Muscle layer of colon (tissue), 2 donors: ENCODE results near the gene TBC1D22A.

ENCODE experiments used
- H3K27ac ChIP-seq: one replicate; pipeline ENCODE4 v1.7.0; 2013; ENCODE audit warnings: low read depth, mild to moderate bottlenecking, low read length, moderate library complexity
- H3K27me3 ChIP-seq, 2 donors: one replicate each; pipeline ENCODE4 v1.7.0; 2013; ENCODE audit warnings: low read length in 2 of 2, mild to moderate bottlenecking in 2 of 2; ENCODE audit not compliant: insufficient read depth in 2 of 2, control insufficient read depth in 1 of 2
- H3K36me3 ChIP-seq: one replicate; pipeline ENCODE4 v1.7.0; 2013; ENCODE audit warnings: mild to moderate bottlenecking, low read length; ENCODE audit not compliant: insufficient read depth
- H3K4me1 ChIP-seq: one replicate; pipeline ENCODE4 v1.7.0; 2013; ENCODE audit warnings: mild to moderate bottlenecking, low read length; ENCODE audit not compliant: insufficient read depth
- H3K4me3 ChIP-seq, 2 donors: one replicate each; pipeline ENCODE4 v1.7.0; 2013; ENCODE audit warnings: low read length in 2 of 2, low read depth in 1 of 2, mild to moderate bottlenecking in 1 of 2, moderate library complexity in 1 of 2
- H3K9ac ChIP-seq: one replicate; pipeline ENCODE4 v1.7.0; 2013; ENCODE audit warnings: low read length
- H3K9me3 ChIP-seq: one replicate; pipeline ENCODE4 v1.7.0; 2013; ENCODE audit warnings: mild to moderate bottlenecking, low read length
- donor health status: abdominal sarcoma.
- donor health status: Adenocarcinoma of cecum.

The TBC1D22A gene

DNA sequence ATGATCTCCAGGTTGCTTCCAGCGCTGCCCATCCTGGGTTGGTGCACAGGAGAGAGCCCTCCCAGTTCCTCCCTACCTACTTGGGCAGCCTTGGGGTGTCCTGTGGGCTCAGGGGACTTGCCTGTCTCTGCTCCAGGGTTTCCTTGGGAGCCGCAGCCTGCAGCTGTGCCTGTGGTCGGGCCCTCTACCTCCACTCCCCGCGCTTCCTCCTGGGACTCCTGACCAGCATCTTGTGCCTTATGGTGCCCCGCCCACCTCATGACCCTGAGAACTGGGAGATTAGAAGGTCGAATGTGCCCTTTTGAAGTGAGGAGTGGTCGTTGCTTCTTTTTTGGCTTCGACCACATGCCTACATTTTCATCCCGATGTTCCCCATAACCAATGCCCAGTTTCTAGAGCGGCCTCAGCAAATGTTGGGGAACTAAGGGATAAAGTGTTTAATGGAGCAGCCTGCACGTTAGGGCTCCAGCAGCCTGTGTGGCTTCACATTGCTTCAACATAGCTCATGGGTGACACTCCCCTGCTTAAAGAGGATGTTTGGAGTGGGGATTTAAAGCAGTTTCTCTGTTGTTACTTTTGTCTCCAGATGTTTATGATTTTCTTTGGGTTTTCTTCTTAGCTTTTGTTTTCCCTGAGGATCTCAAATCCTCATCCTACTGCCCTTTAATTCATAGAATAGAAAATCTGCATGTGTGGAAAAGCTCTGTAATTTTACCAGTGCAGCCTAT is 248.8 kb downstream of the TBC1D22A start:
- no peak overlapping the region for H3K4me3 ChIP-seq

GRCh38 chr22:47011859-47012258 is 249.4 kb downstream of the TBC1D22A start:
- H3K9me3 ChIP-seq, result no peaks in the 10 kb centered on the region
- H3K4me3 ChIP-seq, result no peak overlapping the region
- no peaks in the 10 kb centered on the region for H3K27me3 ChIP-seq
- no peaks in the 10 kb centered on the region for H3K4me1 ChIP-seq
- no peak overlapping the region for H3K27ac ChIP-seq
- H3K36me3 ChIP-seq, result no peaks in the 10 kb centered on the region
- no peak overlapping the region for H3K9ac ChIP-seq

More for the DNA sequence above, 248.8 kb downstream of the TBC1D22A start:
- H3K27ac ChIP-seq, result no peak overlapping the region
- no peaks in the 10 kb centered on the region for H3K36me3 ChIP-seq
- no peaks in the 10 kb centered on the region for H3K9me3 ChIP-seq
- no peaks in the 10 kb centered on the region for H3K4me1 ChIP-seq
- no peak overlapping the region for H3K9ac ChIP-seq
- no peaks in the 10 kb centered on the region for H3K27me3 ChIP-seq

DNA sequence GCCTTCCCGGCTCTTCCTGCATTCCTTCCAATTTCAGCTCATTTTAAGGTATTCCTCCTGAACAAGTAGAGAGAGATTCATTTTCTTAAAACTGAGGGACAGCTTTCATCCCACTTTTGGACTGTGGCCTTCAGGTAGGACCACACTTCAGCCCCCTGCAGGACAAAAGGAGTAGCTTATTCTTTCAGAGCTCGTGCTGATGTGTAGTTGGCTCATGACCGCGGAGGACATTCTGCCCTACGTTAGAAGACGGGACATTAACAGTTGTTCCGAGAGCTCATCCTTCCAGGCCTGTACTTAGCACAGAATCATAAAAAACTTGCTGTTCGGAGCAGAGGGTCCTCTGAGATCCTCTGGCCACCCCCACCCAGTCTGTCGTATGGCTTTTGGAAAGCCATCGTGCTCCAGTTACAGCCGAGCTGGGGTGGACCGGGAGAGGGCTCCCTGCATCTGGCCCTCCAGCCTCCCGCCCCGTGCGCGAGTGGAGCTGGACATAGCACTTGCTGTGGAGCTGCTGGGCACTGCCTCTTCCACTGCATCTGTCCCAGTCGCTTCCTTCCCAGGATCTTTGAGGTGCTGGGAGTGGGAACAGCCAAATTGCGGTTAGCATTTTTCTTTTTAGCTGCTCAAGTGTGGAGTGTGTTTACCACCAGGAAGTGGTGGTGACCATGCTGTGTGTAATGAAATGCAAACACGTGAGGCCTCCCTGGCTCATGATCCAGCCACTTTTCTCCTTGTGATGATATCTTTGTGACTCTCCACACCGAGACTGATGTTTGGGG is 250.3 kb downstream of the TBC1D22A start:
- H3K27me3 ChIP-seq, result no peaks in the 10 kb centered on the region
- no peak overlapping the region for H3K27ac ChIP-seq
- no peak overlapping the region for H3K9ac ChIP-seq
- H3K9me3 ChIP-seq, result no peaks in the 10 kb centered on the region
- no peaks in the 10 kb centered on the region for H3K36me3 ChIP-seq
- no peaks in the 10 kb centered on the region for H3K4me1 ChIP-seq
- no peak overlapping the region for H3K4me3 ChIP-seq

- Histone ChIP-seq H3K27me3 (no peaks in the 10 kb centered on the region), H3K9ac (no peak overlapping the region), H3K9me3 (no peaks in the 10 kb centered on the region), H3K27ac (no peak overlapping the region), H3K4me3 (no peak overlapping the region), H3K4me1 (no peaks in the 10 kb centered on the region), H3K36me3 (no peaks in the 10 kb centered on the region)
Measured at GRCh38 chr22:47013861-47014635, 251.6 kb downstream of the TBC1D22A start.

GRCh38 chr22:47014636-47015345 is 252.3 kb downstream of the TBC1D22A start:
- Histone ChIP-seq H3K27me3 (no peaks in the 10 kb centered on the region), H3K4me1 (no peaks in the 10 kb centered on the region), H3K4me3 (no peak overlapping the region), H3K36me3 (no peaks in the 10 kb centered on the region), H3K9ac (no peak overlapping the region), H3K27ac (no peak overlapping the region), H3K9me3 (no peaks in the 10 kb centered on the region)

GRCh38 chr22:47015589-47016178 is 253.2 kb downstream of the TBC1D22A start:
- Histone ChIP-seq H3K27ac (no peak overlapping the region), H3K4me3 (no peak overlapping the region), H3K27me3 (no peaks in the 10 kb centered on the region), H3K9me3 (no peaks in the 10 kb centered on the region), H3K4me1 (no peaks in the 10 kb centered on the region), H3K9ac (no peak overlapping the region), H3K36me3 (no peaks in the 10 kb centered on the region)

DNA sequence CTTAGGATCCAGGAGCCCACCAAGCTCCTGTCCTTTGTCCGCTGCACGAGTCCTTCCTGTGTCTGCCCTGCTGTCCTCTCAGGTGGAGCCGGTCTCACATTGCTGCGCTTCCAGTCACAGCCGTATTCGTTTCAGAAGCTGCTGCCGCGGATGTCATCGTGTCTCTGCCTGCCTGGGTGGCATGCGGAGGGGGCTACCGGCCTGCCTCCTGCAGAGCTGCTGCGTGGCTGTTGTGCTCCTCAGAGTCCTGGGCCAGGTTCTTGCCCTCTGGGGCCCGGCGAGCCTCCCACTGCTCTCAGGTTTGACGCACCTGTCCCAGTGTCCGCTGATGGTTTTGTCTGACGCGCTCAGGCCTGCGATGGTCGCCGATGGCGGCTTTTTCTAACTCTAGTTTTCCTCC is 254.2 kb downstream of the TBC1D22A start:
- Histone ChIP-seq H3K36me3 (no peaks in the 10 kb centered on the region), H3K4me1 (no peaks in the 10 kb centered on the region), H3K4me3 (no peak overlapping the region), H3K27ac (no peak overlapping the region), H3K9ac (no peak overlapping the region), H3K27me3 (no peaks in the 10 kb centered on the region), H3K9me3 (no peaks in the 10 kb centered on the region)

GRCh38 chr22:47017245-47017644 is 254.8 kb downstream of the TBC1D22A start:
- H3K4me3 ChIP-seq, result no peak overlapping the region
- no peak overlapping the region for H3K27ac ChIP-seq
- H3K27me3 ChIP-seq, result no peaks in the 10 kb centered on the region
- no peaks in the 10 kb centered on the region for H3K4me1 ChIP-seq
- no peaks in the 10 kb centered on the region for H3K36me3 ChIP-seq
- H3K9me3 ChIP-seq, result no peaks in the 10 kb centered on the region
- no peak overlapping the region for H3K9ac ChIP-seq

GRCh38 chr22:47018010-47018910 is 255.8 kb downstream of the TBC1D22A start:
- Histone ChIP-seq H3K4me1 (no peaks in the 10 kb centered on the region), H3K27ac (no peak overlapping the region), H3K9ac (no peak overlapping the region), H3K4me3 (no peak overlapping the region), H3K27me3 (no peaks in the 10 kb centered on the region), H3K9me3 (no peaks in the 10 kb centered on the region), H3K36me3 (no peaks in the 10 kb centered on the region)
